HK-2 (cell line): ENCODE results near the gene ARHGAP11A.

Source experiments
- DNase-seq: peaks from one replicate; pipeline ENCODE4 v3.0.0-alpha.2; 2018; ENCODE audit not compliant: unreplicated experiment

Gene ARHGAP11A

DNA sequence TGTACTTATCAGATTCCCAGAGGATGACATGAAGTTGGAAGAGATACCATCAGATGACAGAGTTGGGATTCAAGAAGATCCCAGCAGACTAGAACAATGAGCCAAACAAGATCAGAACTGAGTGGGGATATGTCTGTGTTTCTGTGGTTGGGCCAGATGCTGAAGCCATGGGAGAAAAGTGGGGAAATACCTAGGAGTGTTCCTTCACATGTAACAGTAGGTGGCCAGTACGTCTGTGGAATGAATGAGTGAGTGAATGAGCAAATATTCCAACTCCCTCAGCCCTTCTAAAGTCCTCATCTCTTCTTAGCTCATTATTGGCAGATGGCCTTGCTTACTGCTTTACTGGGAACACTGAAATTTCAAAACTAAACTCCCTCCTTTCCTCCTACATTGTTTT lies 70.3 kb downstream of the ARHGAP11A start:
- no peak for DNase-seq

DNA sequence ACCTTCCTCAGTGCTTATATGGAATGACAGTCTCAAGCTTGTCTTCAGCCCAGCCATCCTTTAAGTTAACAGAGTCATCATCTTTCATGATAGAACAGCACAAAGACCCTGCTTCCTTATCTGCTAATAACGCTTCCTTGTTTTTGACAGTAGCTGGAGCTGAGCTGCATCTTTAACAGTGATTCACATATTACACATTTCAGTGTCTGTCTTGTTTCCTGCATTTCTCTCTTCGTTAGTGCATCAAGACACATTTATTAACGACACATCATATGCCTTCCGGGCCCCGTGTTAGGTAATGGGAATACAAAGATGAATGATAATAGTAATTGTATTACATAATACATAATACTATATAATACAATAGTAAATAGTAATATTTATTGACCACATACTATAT lies 72.3 kb downstream of the ARHGAP11A start:
- DNase-seq = peak; percentile 12

DNA sequence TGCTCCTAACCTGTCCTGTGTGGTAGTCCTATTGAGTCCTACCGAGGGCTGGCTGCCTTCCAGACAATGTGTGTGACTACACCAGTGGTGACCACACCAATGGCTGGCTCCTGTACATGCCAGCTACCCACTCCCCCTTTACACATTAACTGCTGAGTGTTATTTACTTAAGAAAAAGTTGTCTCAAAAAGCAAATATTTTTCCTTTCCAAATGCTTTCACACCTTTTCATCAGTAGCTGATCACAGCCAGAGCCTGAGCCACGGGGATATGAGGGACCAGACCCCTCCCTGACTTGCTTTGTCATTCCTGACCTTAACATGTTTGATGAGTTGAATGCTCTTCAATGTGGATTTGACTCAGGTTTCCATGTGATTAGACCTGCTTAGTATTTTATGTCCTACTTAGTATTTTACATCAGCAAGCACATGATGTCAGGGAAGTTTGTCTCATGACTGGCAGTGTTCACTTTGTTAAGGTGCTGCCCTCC lies 72.9 kb downstream of the ARHGAP11A start:
- DNase-seq = peak; percentile 82
